HS-5 (cell line): Measurements from ENCODE around the gene PDE6B.
"Not testable (repeated sequence)": the region's sequence is repeated elsewhere in the genome, so short reads cannot be mapped to it uniquely, and the experiment has no call there.

Experiments used
- DNase-seq: peaks from one replicate; pipeline ENCODE4 v3.0.0-alpha.2; 2012; ENCODE audit warnings: low read depth

The PDE6B gene

GRCh38 chr4:656436-657337 lies 31.3 kb downstream of the PDE6B start:
- no peak for DNase-seq

- DNase-seq, result no peak
Measured at GRCh38 chr4:657338-657833, 32.0 kb downstream of the PDE6B start.

- DNase-seq, result no peak
Measured at GRCh38 chr4:657834-658667, 32.7 kb downstream of the PDE6B start.

GRCh38 chr4:658681-659667 lies 33.6 kb downstream of the PDE6B start:
- no peak for DNase-seq

- DNase-seq, result no peak
Measured at GRCh38 chr4:659851-660250, 34.5 kb downstream of the PDE6B start.

- no peak for DNase-seq
Measured at GRCh38 chr4:660401-660800, 35.0 kb downstream of the PDE6B start.

GRCh38 chr4:661231-661630 lies 35.9 kb downstream of the PDE6B start:
- DNase-seq, result no peak

- DNase-seq, result no peak
Measured at GRCh38 chr4:661881-662761, 36.7 kb downstream of the PDE6B start.

GRCh38 chr4:663046-663437 lies 37.7 kb downstream of the PDE6B start:
- DNase-seq, result no peak

- DNase-seq, result no peak
Measured at GRCh38 chr4:663438-664428, 38.4 kb downstream of the PDE6B start.

GRCh38 chr4:664713-665231 lies 39.4 kb downstream of the PDE6B start:
- no peak for DNase-seq

GRCh38 chr4:665381-665750 lies 40.0 kb downstream of the PDE6B start:
- DNase-seq, result no peak

- no peak for DNase-seq
Measured at GRCh38 chr4:665751-666435, 40.5 kb downstream of the PDE6B start.

GRCh38 chr4:666436-666810 lies 41.0 kb downstream of the PDE6B start:
- DNase-seq, result no peak

- no peak for DNase-seq
Measured at GRCh38 chr4:666822-667544, 41.6 kb downstream of the PDE6B start.

- DNase-seq, result no peak
Measured at GRCh38 chr4:667545-667925, 42.2 kb downstream of the PDE6B start.

- DNase-seq, result not testable (repeated sequence)
Measured at GRCh38 chr4:668219-668618, 42.8 kb downstream of the PDE6B start.
